CD4-positive, alpha-beta T cell (primary cell): ENCODE results near the gene SPSB3. TPM values are rescaled to one million over a fixed set of nuclear protein-coding genes. Genes with fewer than 3 reads are reported as not detected.

ENCODE experiments used
- ATAC-seq: fragments of 200-7000 bp; cut with Tn5 transposase; one replicate; pipeline ENCODE4 v1.10.0; 2022; ENCODE audit warnings: mild to moderate bottlenecking; ENCODE audit not compliant: poor library complexity
- CTCF ChIA-PET: fragments of 350-600 bp; sonication (Branson Sonifier 250); formaldehyde crosslinking; loops from one replicate; lab custom pipeline; 2021; ENCODE audit warnings: antibody characterized with exemption, inconsistent platforms; lab: Charles Lee
- POLR2A ChIA-PET: fragments of 350-600 bp; sonication (Branson Sonifier 250); formaldehyde crosslinking; loops from one replicate; lab custom pipeline; 2021; ENCODE audit warnings: antibody characterized with exemption, inconsistent platforms; lab: Charles Lee
- DNase-seq, 14 experiments: peaks; one replicate each; pipeline ENCODE4 v3.0.0-alpha.2; 2013 to 2020; ENCODE audit warnings: mixed read lengths in 2 of 14
- H3K27ac ChIP-seq, 2 donors: one replicate each; pipeline versions ENCODE4 v1.5.1 to v1.7.0; 2013; ENCODE audit warnings: low read length in 2 of 2, low read depth in 1 of 2, mild to moderate bottlenecking in 1 of 2
- H3K27me3 ChIP-seq, 2 experiments: 1 replicate in 1 of 2; 2 replicates in 1 of 2; pipeline versions ENCODE4 v1.6.1 to v1.7.0; 2013; ENCODE audit warnings: low read length in 2 of 2, control low read depth in 1 of 2, mild to moderate bottlenecking in 1 of 2, moderate library complexity in 1 of 2; ENCODE audit not compliant: insufficient read depth in 2 of 2, control insufficient read depth in 1 of 2
- H3K36me3 ChIP-seq: one replicate; pipeline ENCODE4 v1.6.1; 2013; ENCODE audit warnings: low read length, control low read depth; ENCODE audit not compliant: insufficient read depth
- H3K4me1 ChIP-seq: one replicate; pipeline ENCODE4 v1.6.1; 2013; ENCODE audit warnings: low read length, control low read depth; ENCODE audit not compliant: insufficient read depth
- H3K4me3 ChIP-seq: one replicate; pipeline ENCODE4 v1.5.1; 2013; ENCODE audit warnings: mild to moderate bottlenecking, low read length, moderate library complexity
- H3K9me3 ChIP-seq, 2 experiments: 1 replicate in 1 of 2; 2 replicates in 1 of 2; pipeline versions ENCODE4 v1.6.1 to v1.7.0; 2013; ENCODE audit warnings: low read length in 2 of 2, mild to moderate bottlenecking in 2 of 2, control low read depth in 1 of 2, moderate library complexity in 1 of 2; ENCODE audit not compliant: control insufficient read depth in 1 of 2, insufficient read depth in 1 of 2
- H3K27ac Mint-ChIP-seq: one replicate; pipeline ENCODE4 v1.8.0; 2020; ENCODE audit warnings: mixed read lengths
- H3K27me3 Mint-ChIP-seq: one replicate; pipeline ENCODE4 v1.8.0; 2021; ENCODE audit warnings: mixed read lengths
- H3K36me3 Mint-ChIP-seq: one replicate; pipeline ENCODE4 v1.8.0; 2021; ENCODE audit warnings: low read depth, mixed read lengths
- H3K4me1 Mint-ChIP-seq: one replicate; pipeline ENCODE4 v1.8.0; 2021; ENCODE audit warnings: low read depth, mixed read lengths
- H3K4me3 Mint-ChIP-seq: one replicate; pipeline ENCODE4 v1.8.0; 2020; ENCODE audit warnings: mild to moderate bottlenecking, mixed read lengths
- H3K9me3 Mint-ChIP-seq: one replicate; pipeline ENCODE4 v1.8.0; 2020; ENCODE audit warnings: mixed read lengths
- intact Hi-C, 2 experiments: fragments of 100-400 bp; cut with DNase I in 1 of 2; cut with micrococcal nuclease in 1 of 2; formaldehyde crosslinking; loops; one replicate each; pipeline versions ENCODE4 v1.15.1 to v1.9.0; 2023 to 2025; cut with DNase I, micrococcal nuclease
- total RNA-seq, 174 experiments: library from RNA in 2 of 174; stranded (reverse) in 2 of 174; gene quantifications; one replicate each; pipeline ENCODE4 v1.2.3 and lab custom pipeline; 2021 to 2026
- TF ChIP-seq, protein P1 (sequence below): fragments of 200-600 bp; IDR thresholded peaks from one replicate; pipeline ENCODE4 v1.8.0; 2022; ENCODE audit warnings: antibody characterized with exemption, mild to moderate bottlenecking

The SPSB3 gene
- total RNA-seq, 2 experiments from 2014 or later, result 86.3 to 87.6 TPM

DNA sequence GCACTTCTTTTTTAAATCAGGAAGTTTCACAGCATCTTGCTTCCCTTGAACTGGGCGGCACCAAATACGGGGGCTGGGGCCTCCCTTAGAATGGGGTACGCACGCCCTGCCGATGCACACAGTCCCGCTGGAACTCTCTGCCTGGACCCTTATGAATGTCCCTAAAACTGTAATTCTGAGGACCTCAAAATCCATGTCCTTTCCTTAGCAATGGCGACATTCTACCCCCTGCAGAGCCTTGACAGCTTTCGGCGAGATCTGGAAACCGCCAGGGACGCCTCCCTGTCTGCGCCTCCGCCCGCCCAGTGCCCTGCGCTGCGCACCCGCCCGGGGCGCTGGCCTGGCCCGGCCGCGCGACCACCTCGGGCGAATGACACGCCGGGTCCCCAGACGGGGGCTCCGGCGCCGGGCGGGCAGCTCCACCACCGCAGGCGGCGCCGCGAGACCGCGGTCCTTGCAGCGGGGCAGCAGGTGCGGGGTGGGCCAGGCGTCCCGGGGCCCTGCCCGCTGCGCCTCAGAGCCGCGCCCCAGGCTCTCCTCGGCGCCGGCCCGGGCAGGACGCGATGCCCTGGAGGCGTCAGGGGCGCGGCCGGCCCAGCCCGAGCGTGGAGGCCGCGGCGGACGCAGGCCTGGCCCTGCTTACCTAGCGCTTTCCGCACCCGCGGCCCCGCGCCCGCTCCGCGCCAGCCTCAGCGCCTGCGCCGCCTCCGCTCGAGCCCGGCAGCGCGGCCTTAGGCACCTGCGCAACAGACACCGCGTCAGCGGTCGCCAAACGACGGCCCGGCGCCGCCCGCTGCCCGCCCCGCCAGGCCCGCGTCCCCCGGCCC lies 43.7 kb upstream of the SPSB3 start:
- no peaks in the 10 kb centered on the region for H3K9me3 Mint-ChIP-seq
- ATAC-seq (peak; percentile 72), DNase-seq (peak; percentile 39 to 91 (median 61))
- Histone ChIP-seq H3K36me3 (peaks cover 19% of the 10 kb centered on the region), H3K27ac (peak overlapping the region; percentile 38 to 49), H3K27me3 (no peaks in the 10 kb centered on the region), H3K4me1 (peaks cover 53% of the 10 kb centered on the region), H3K9me3 (no peaks in the 10 kb centered on the region), H3K4me3 (peak overlapping the region; percentile 67)
- ChIA-PET CTCF (interaction anchor here (0.8 kb wide), 1 partner anchor 13 kb away, joined by 3 read pairs; no protein-coding TSS in a partner anchor), POLR2A (interaction anchor here (0.7 to 3.6 kb wide), 9 partner anchors 30 to 517 kb away, joined by 3 to 51 read pairs (median 11); partner anchors contain the start of genes EME2, MAPK8IP3, MRPS34 and NME3)
- peak overlapping the region; percentile 89 for H3K4me3 Mint-ChIP-seq
- H3K27ac Mint-ChIP-seq, result peak overlapping the region; percentile 90
- no peaks in the 10 kb centered on the region for H3K27me3 Mint-ChIP-seq
- no peaks in the 10 kb centered on the region for H3K36me3 Mint-ChIP-seq
- H3K4me1 Mint-ChIP-seq, result peaks cover 37% of the 10 kb centered on the region
- intact Hi-C loops, result loop anchor here (2.0 to 5.0 kb wide), 6 partner anchors 29 to 119 kb away; partner anchors contain the start of genes EME2 (in 2 of the 2), MRPS34 (in 2 of the 2), MAPK8IP3 (in 1 of the 2) and NME3 (in 1 of the 2)
- TF ChIP-seq, protein P1, sequence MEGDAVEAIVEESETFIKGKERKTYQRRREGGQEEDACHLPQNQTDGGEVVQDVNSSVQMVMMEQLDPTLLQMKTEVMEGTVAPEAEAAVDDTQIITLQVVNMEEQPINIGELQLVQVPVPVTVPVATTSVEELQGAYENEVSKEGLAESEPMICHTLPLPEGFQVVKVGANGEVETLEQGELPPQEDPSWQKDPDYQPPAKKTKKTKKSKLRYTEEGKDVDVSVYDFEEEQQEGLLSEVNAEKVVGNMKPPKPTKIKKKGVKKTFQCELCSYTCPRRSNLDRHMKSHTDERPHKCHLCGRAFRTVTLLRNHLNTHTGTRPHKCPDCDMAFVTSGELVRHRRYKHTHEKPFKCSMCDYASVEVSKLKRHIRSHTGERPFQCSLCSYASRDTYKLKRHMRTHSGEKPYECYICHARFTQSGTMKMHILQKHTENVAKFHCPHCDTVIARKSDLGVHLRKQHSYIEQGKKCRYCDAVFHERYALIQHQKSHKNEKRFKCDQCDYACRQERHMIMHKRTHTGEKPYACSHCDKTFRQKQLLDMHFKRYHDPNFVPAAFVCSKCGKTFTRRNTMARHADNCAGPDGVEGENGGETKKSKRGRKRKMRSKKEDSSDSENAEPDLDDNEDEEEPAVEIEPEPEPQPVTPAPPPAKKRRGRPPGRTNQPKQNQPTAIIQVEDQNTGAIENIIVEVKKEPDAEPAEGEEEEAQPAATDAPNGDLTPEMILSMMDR, result no peak

DNA sequence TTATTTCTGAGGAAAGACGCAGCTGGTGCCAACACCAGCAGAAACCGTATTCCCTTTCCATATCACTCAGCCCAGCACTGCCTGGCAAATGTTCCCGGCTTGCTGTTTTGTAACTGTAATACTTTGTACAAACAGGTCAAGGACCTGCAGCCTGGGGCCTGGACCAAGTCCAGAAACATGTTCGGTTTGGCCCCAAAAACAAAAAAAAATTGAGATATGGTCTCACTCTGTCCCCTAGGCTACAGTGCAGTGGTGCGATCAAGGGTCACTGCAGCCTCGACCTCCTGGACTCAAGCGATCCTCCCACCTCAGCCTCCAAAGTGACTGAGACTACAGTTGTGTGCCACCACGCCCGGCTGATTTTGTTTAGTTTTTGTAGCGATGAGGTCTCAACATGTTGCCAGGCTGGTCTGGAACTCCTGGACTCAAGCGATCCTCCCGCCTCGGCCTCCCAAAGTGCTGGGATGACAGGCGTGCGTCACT lies 43.1 kb upstream of the SPSB3 start:
- H3K27ac Mint-ChIP-seq, result peak overlapping the region; percentile 86
- ChIA-PET CTCF (no interaction called here), POLR2A (interaction anchor here (0.7 to 3.6 kb wide), 5 partner anchors 34 to 330 kb away, joined by 3 to 51 read pairs (median 13); partner anchors contain the start of genes EME2, MAPK8IP3, MRPS34 and NME3)
- peaks cover 37% of the 10 kb centered on the region for H3K4me1 Mint-ChIP-seq
- Histone ChIP-seq H3K36me3 (peaks cover 25% of the 10 kb centered on the region), H3K27me3 (no peaks in the 10 kb centered on the region), H3K27ac (peak overlapping the region; percentile 38 to 49), H3K9me3 (no peaks in the 10 kb centered on the region), H3K4me3 (peak overlapping the region; percentile 67), H3K4me1 (peaks cover 53% of the 10 kb centered on the region)
- DNase-seq, result no peak
- no peaks in the 10 kb centered on the region for H3K9me3 Mint-ChIP-seq
- TF ChIP-seq, protein P1, result no peak
- no peaks in the 10 kb centered on the region for H3K36me3 Mint-ChIP-seq
- ATAC-seq, result no peak
- peak overlapping the region; percentile 89 for H3K4me3 Mint-ChIP-seq
- intact Hi-C loops, result loop anchor here (5.0 kb wide), 2 partner anchors 53 to 118 kb away; partner anchors contain the start of genes EME2 (in 1 of the 2), MAPK8IP3 (in 1 of the 2), MRPS34 (in 1 of the 2) and NME3 (in 1 of the 2)
- H3K27me3 Mint-ChIP-seq, result no peaks in the 10 kb centered on the region

DNA sequence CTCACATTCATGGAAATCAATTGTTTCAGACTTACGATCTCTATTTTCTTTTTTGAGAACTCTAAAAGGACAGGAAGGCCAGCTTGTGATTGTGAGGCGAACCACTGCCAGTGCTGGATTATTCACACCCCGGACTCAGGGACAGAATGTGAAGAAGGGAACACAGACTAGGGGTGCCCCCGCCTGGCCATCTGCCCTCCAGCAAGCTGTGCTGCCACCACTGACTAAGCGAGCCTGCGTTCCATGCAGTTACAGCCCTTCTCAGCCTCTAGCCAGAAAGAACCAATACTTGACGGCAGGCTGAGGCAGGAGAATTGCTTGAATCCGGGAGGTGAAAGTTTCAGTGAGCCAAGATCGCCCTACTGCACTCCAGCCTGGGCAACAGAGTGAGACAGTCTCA lies 41.5 kb upstream of the SPSB3 start:
- Histone ChIP-seq H3K36me3 (peaks cover 39% of the 10 kb centered on the region), H3K9me3 (no peaks in the 10 kb centered on the region), H3K27ac (no peak overlapping the region), H3K27me3 (no peaks in the 10 kb centered on the region), H3K4me1 (peaks cover 45% of the 10 kb centered on the region), H3K4me3 (no peak overlapping the region)
- Mint-ChIP-seq H3K36me3 (peaks cover 6% of the 10 kb centered on the region), H3K4me1 (peaks cover 30% of the 10 kb centered on the region), H3K9me3 (no peaks in the 10 kb centered on the region), H3K27ac (peak overlapping the region; percentile 37), H3K4me3 (peak overlapping the region; percentile 84), H3K27me3 (no peaks in the 10 kb centered on the region)
- POLR2A ChIA-PET, result interaction anchor here (1.2 kb wide), 1 partner anchor 42 kb away, joined by 3 read pairs; no protein-coding TSS in a partner anchor
- intact Hi-C loops, result no loop called here
- CTCF ChIA-PET, result interaction anchor here (1.1 kb wide), 1 partner anchor 41 kb away, joined by 3 read pairs; the partner anchor contains the start of genes NUBP2 and SPSB3
- no peak for ATAC-seq
- DNase-seq, result peak in 1 of 14 experiments; percentile 34
- TF ChIP-seq, protein P1, result no peak
